Muscle layer of colon (tissue), 2 donors: ENCODE measurements around the gene LRRC3.

Source experiments
- H3K27ac ChIP-seq: one replicate; pipeline ENCODE4 v1.7.0; 2013; ENCODE audit warnings: low read depth, mild to moderate bottlenecking, low read length, moderate library complexity
- H3K27me3 ChIP-seq, 2 donors: one replicate each; pipeline ENCODE4 v1.7.0; 2013; ENCODE audit warnings: low read length in 2 of 2, mild to moderate bottlenecking in 2 of 2; ENCODE audit not compliant: insufficient read depth in 2 of 2, control insufficient read depth in 1 of 2
- H3K36me3 ChIP-seq: one replicate; pipeline ENCODE4 v1.7.0; 2013; ENCODE audit warnings: mild to moderate bottlenecking, low read length; ENCODE audit not compliant: insufficient read depth
- H3K4me1 ChIP-seq: one replicate; pipeline ENCODE4 v1.7.0; 2013; ENCODE audit warnings: mild to moderate bottlenecking, low read length; ENCODE audit not compliant: insufficient read depth
- H3K4me3 ChIP-seq, 2 donors: one replicate each; pipeline ENCODE4 v1.7.0; 2013; ENCODE audit warnings: low read length in 2 of 2, low read depth in 1 of 2, mild to moderate bottlenecking in 1 of 2, moderate library complexity in 1 of 2
- H3K9ac ChIP-seq: one replicate; pipeline ENCODE4 v1.7.0; 2013; ENCODE audit warnings: low read length
- H3K9me3 ChIP-seq: one replicate; pipeline ENCODE4 v1.7.0; 2013; ENCODE audit warnings: mild to moderate bottlenecking, low read length
- donor health status: abdominal sarcoma.
- donor health status: Adenocarcinoma of cecum.

Gene LRRC3

GRCh38 chr21:44425895-44426662, 29.2 kb upstream of the LRRC3 start:
- no peak overlapping the region for H3K9ac ChIP-seq
- H3K4me3 ChIP-seq, result no peak overlapping the region
- H3K36me3 ChIP-seq, result no peaks in the 10 kb centered on the region
- H3K27ac ChIP-seq, result no peak overlapping the region
- H3K9me3 ChIP-seq, result no peaks in the 10 kb centered on the region
- no peaks in the 10 kb centered on the region for H3K4me1 ChIP-seq
- peaks cover 0 to 4% of the 10 kb centered on the region in 2 donors for H3K27me3 ChIP-seq

GRCh38 chr21:44426663-44427191, 28.6 kb upstream of the LRRC3 start:
- Histone ChIP-seq H3K9ac (no peak overlapping the region), H3K4me3 (no peak overlapping the region), H3K4me1 (no peaks in the 10 kb centered on the region), H3K36me3 (no peaks in the 10 kb centered on the region), H3K27me3 (peaks cover 0 to 4% of the 10 kb centered on the region in 2 donors), H3K27ac (no peak overlapping the region), H3K9me3 (no peaks in the 10 kb centered on the region)

GRCh38 chr21:44427241-44428120, 27.8 kb upstream of the LRRC3 start:
- no peak overlapping the region for H3K4me3 ChIP-seq
- peaks cover 0 to 4% of the 10 kb centered on the region in 2 donors for H3K27me3 ChIP-seq
- no peaks in the 10 kb centered on the region for H3K4me1 ChIP-seq
- H3K9ac ChIP-seq, result no peak overlapping the region
- H3K27ac ChIP-seq, result no peak overlapping the region
- no peaks in the 10 kb centered on the region for H3K9me3 ChIP-seq
- H3K36me3 ChIP-seq, result no peaks in the 10 kb centered on the region

GRCh38 chr21:44428281-44428960, 26.9 kb upstream of the LRRC3 start:
- H3K27me3 ChIP-seq, result peaks cover 0 to 4% of the 10 kb centered on the region in 2 donors
- no peaks in the 10 kb centered on the region for H3K4me1 ChIP-seq
- H3K27ac ChIP-seq, result no peak overlapping the region
- no peak overlapping the region for H3K9ac ChIP-seq
- H3K9me3 ChIP-seq, result no peaks in the 10 kb centered on the region
- H3K4me3 ChIP-seq, result no peak overlapping the region
- H3K36me3 ChIP-seq, result no peaks in the 10 kb centered on the region

- H3K9me3 ChIP-seq, result no peaks in the 10 kb centered on the region
- no peak overlapping the region for H3K4me3 ChIP-seq
- no peak overlapping the region for H3K9ac ChIP-seq
- no peak overlapping the region for H3K27ac ChIP-seq
- H3K27me3 ChIP-seq, result peaks cover 0 to 4% of the 10 kb centered on the region in 2 donors
- no peaks in the 10 kb centered on the region for H3K36me3 ChIP-seq
- no peaks in the 10 kb centered on the region for H3K4me1 ChIP-seq
Measured at GRCh38 chr21:44429894-44430293, 25.4 kb upstream of the LRRC3 start.

GRCh38 chr21:44431300-44431699, 24.0 kb upstream of the LRRC3 start:
- no peak overlapping the region for H3K27ac ChIP-seq
- no peak overlapping the region for H3K4me3 ChIP-seq
- H3K9ac ChIP-seq, result no peak overlapping the region
- H3K36me3 ChIP-seq, result no peaks in the 10 kb centered on the region
- no peaks in the 10 kb centered on the region for H3K4me1 ChIP-seq
- peaks cover 0 to 1% of the 10 kb centered on the region in 2 donors for H3K27me3 ChIP-seq
- H3K9me3 ChIP-seq, result no peaks in the 10 kb centered on the region

- H3K4me3 ChIP-seq, result no peak overlapping the region
- no peak overlapping the region for H3K27ac ChIP-seq
- no peak overlapping the region for H3K9ac ChIP-seq
- no peaks in the 10 kb centered on the region for H3K9me3 ChIP-seq
- peaks cover 15% of the 10 kb centered on the region for H3K4me1 ChIP-seq
- no peaks in the 10 kb centered on the region for H3K36me3 ChIP-seq
- H3K27me3 ChIP-seq, result no peaks in the 10 kb centered on the region
Measured at GRCh38 chr21:44432841-44433790, 22.2 kb upstream of the LRRC3 start.

GRCh38 chr21:44433791-44434567, 21.3 kb upstream of the LRRC3 start:
- Histone ChIP-seq H3K27me3 (no peaks in the 10 kb centered on the region), H3K9ac (no peak overlapping the region), H3K4me1 (peaks cover 19% of the 10 kb centered on the region), H3K4me3 (no peak overlapping the region), H3K36me3 (no peaks in the 10 kb centered on the region), H3K9me3 (no peaks in the 10 kb centered on the region), H3K27ac (no peak overlapping the region)

GRCh38 chr21:44434568-44434925, 20.8 kb upstream of the LRRC3 start:
- no peak overlapping the region for H3K9ac ChIP-seq
- peaks cover 24% of the 10 kb centered on the region for H3K4me1 ChIP-seq
- no peaks in the 10 kb centered on the region for H3K36me3 ChIP-seq
- H3K27ac ChIP-seq, result no peak overlapping the region
- H3K4me3 ChIP-seq, result no peak overlapping the region
- H3K9me3 ChIP-seq, result no peaks in the 10 kb centered on the region
- H3K27me3 ChIP-seq, result no peaks in the 10 kb centered on the region
